Measurements from ENCODE around the gene ITGAD.

DNA sequence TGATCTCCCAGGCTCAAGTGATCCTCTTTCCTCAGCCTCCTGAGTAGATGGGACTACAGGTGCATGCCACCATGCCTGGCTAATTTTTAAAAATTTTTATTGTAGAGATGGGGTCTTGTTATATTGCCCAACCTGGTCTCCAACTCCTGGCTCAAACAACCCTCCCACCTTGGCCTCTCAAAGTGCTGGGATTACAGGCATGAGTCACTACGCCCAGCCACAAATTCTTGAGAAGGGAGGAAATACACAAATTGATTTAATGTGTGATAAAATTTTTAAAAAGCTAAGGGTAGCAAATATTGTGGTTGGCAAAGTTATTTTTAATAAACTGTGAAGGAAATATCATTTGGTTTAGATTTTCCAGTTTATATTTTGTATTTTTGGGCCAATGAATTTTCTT, 9.6 kb downstream of the ITGAD start:
- TF ChIP-seq EZH2phosphoT487 (IDR thresholded peaks at IDR 0.05; ENCODE audit: unreplicated experiment) (no peak), CTCF (conservative IDR thresholded peaks at IDR 0.05; ENCODE audit: low read depth in 2 of 2) (no peak), REST (IDR thresholded peaks at IDR 0.05; ENCODE audit: unreplicated experiment) (no peak), POLR2AphosphoS5 (IDR thresholded peaks at IDR 0.05; ENCODE audit: low read depth) (no peak), EZH2 (IDR thresholded peaks at IDR 0.05; ENCODE audit: low read depth, unreplicated experiment) (no peak), CREB1 (CRISPR knock-in tag; IDR thresholded peaks at IDR 0.05; ENCODE audit: low read depth) (no peak), JUNB (IDR thresholded peaks at IDR 0.05; ENCODE audit: unreplicated experiment) (no peak), ZNF331 (CRISPR knock-in tag; IDR thresholded peaks at IDR 0.05; ENCODE audit: low read depth) (no peak), ZNF114 (CRISPR knock-in tag; IDR thresholded peaks at IDR 0.05) (no peak), STAT1 (IDR thresholded peaks at IDR 0.05; ENCODE audit: unreplicated experiment) (no peak)
- TF ChIP-seq, protein P1, sequence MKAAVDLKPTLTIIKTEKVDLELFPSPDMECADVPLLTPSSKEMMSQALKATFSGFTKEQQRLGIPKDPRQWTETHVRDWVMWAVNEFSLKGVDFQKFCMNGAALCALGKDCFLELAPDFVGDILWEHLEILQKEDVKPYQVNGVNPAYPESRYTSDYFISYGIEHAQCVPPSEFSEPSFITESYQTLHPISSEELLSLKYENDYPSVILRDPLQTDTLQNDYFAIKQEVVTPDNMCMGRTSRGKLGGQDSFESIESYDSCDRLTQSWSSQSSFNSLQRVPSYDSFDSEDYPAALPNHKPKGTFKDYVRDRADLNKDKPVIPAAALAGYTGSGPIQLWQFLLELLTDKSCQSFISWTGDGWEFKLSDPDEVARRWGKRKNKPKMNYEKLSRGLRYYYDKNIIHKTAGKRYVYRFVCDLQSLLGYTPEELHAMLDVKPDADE (IDR thresholded peaks at IDR 0.05) = no peak
- TF ChIP-seq, protein P2, sequence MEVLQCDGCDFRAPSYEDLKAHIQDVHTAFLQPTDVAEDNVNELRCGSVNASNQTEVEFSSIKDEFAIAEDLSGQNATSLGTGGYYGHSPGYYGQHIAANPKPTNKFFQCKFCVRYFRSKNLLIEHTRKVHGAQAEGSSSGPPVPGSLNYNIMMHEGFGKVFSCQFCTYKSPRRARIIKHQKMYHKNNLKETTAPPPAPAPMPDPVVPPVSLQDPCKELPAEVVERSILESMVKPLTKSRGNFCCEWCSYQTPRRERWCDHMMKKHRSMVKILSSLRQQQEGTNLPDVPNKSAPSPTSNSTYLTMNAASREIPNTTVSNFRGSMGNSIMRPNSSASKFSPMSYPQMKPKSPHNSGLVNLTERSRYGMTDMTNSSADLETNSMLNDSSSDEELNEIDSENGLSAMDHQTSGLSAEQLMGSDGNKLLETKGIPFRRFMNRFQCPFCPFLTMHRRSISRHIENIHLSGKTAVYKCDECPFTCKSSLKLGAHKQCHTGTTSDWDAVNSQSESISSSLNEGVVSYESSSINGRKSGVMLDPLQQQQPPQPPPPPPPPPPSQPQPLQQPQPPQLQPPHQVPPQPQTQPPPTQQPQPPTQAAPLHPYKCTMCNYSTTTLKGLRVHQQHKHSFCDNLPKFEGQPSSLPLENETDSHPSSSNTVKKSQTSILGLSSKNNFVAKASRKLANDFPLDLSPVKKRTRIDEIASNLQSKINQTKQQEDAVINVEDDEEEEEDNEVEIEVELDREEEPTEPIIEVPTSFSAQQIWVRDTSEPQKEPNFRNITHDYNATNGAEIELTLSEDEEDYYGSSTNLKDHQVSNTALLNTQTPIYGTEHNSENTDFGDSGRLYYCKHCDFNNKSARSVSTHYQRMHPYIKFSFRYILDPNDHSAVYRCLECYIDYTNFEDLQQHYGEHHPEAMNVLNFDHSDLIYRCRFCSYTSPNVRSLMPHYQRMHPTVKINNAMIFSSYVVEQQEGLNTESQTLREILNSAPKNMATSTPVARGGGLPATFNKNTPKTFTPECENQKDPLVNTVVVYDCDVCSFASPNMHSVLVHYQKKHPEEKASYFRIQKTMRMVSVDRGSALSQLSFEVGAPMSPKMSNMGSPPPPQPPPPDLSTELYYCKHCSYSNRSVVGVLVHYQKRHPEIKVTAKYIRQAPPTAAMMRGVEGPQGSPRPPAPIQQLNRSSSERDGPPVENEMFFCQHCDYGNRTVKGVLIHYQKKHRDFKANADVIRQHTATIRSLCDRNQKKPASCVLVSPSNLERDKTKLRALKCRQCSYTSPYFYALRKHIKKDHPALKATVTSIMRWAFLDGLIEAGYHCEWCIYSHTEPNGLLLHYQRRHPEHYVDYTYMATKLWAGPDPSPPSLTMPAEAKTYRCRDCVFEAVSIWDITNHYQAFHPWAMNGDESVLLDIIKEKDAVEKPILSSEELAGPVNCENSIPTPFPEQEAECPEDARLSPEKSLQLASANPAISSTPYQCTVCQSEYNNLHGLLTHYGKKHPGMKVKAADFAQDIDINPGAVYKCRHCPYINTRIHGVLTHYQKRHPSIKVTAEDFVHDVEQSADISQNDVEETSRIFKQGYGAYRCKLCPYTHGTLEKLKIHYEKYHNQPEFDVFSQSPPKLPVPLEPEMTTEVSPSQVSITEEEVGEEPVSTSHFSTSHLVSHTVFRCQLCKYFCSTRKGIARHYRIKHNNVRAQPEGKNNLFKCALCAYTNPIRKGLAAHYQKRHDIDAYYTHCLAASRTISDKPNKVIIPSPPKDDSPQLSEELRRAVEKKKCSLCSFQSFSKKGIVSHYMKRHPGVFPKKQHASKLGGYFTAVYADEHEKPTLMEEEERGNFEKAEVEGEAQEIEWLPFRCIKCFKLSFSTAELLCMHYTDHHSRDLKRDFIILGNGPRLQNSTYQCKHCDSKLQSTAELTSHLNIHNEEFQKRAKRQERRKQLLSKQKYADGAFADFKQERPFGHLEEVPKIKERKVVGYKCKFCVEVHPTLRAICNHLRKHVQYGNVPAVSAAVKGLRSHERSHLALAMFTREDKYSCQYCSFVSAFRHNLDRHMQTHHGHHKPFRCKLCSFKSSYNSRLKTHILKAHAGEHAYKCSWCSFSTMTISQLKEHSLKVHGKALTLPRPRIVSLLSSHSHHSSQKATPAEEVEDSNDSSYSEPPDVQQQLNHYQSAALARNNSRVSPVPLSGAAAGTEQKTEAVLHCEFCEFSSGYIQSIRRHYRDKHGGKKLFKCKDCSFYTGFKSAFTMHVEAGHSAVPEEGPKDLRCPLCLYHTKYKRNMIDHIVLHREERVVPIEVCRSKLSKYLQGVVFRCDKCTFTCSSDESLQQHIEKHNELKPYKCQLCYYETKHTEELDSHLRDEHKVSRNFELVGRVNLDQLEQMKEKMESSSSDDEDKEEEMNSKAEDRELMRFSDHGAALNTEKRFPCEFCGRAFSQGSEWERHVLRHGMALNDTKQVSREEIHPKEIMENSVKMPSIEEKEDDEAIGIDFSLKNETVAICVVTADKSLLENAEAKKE (CRISPR knock-in tag; IDR thresholded peaks at IDR 0.05) = no peak

All from GM23338 (cell line).